Osteoblast (primary cell): ENCODE data around the gene HBP1. TPM values are rescaled to one million over a fixed set of nuclear protein-coding genes. Genes with fewer than 3 reads are reported as not detected.

Source experiments
- DNase-seq: peaks from one replicate; pipeline ENCODE4 v3.0.0; 2011; ENCODE audit warnings: low spot score, mixed read lengths; ENCODE audit not compliant: insufficient read length; ENCODE audit errors: missing footprints
- H2AFZ ChIP-seq: 2 replicates; pipeline ENCODE4 v1.6.0; 2011; ENCODE audit warnings: mild to moderate bottlenecking, low read length
- H3K27ac ChIP-seq: 2 replicates; pipeline ENCODE4 v1.5.1; 2011; ENCODE audit warnings: mild to moderate bottlenecking, low read depth, low read length, moderate library complexity
- H3K27me3 ChIP-seq: 2 replicates; pipeline ENCODE4 v1.6.0; 2012; ENCODE audit warnings: mild to moderate bottlenecking, control low read depth, inconsistent platforms, low read length, moderate library complexity; ENCODE audit not compliant: insufficient read depth
- H3K36me3 ChIP-seq: 2 replicates; pipeline ENCODE4 v1.5.1; 2011; ENCODE audit warnings: mild to moderate bottlenecking, low read length, control low read depth, moderate library complexity; ENCODE audit not compliant: insufficient read depth
- H3K4me1 ChIP-seq: 2 replicates; pipeline ENCODE4 v1.5.1; 2011; ENCODE audit warnings: mild to moderate bottlenecking, low read length, control low read depth, moderate library complexity; ENCODE audit not compliant: insufficient read depth
- H3K4me2 ChIP-seq: 2 replicates; pipeline ENCODE4 v1.6.0; 2011; ENCODE audit warnings: mild to moderate bottlenecking, low read length; ENCODE audit not compliant: insufficient read depth
- H3K4me3 ChIP-seq: fragments of 200-600 bp; sonication (generic); 3 replicates; pipeline ENCODE4 v1.5.1; 2012; ENCODE audit warnings: mild to moderate bottlenecking, low read length, inconsistent platforms; ENCODE audit not compliant: insufficient read depth
- H3K79me2 ChIP-seq: 2 replicates; pipeline ENCODE4 v1.6.0; 2012; ENCODE audit warnings: mild to moderate bottlenecking, low read length, control low read depth, inconsistent platforms; ENCODE audit not compliant: insufficient read depth
- H3K9me3 ChIP-seq: 2 replicates; pipeline ENCODE4 v1.5.1; 2011; ENCODE audit warnings: low read depth, low read length, control low read depth
- H4K20me1 ChIP-seq: 2 replicates; pipeline ENCODE4 v1.6.0; 2012; ENCODE audit warnings: mild to moderate bottlenecking, low read length, control low read depth; ENCODE audit not compliant: insufficient read depth
- total RNA-seq: library from RNA; depleted of rRNA; stranded (reverse); fragments of >200 nt; gene quantifications from 2 replicates; pipeline ENCODE4 v1.2.3, GENCODE V29; 2012
- TF ChIP-seq, protein P1 (sequence below): IDR thresholded peaks from 2 replicates; pipeline ENCODE4 v1.5.1; 2011; ENCODE audit warnings: mild to moderate bottlenecking, low read depth, low read length, moderate library complexity; ENCODE audit errors: extremely low read depth

The HBP1 gene
- total RNA-seq, 1 donor, result 175 TPM

- no peak overlapping the region for H3K4me2 ChIP-seq
- H3K4me1 ChIP-seq, result no peaks in the 10 kb centered on the region
- no peaks in the 10 kb centered on the region for H3K9me3 ChIP-seq
- H3K4me3 ChIP-seq, result no peak overlapping the region
- no peak for DNase-seq
- TF ChIP-seq, protein P1, sequence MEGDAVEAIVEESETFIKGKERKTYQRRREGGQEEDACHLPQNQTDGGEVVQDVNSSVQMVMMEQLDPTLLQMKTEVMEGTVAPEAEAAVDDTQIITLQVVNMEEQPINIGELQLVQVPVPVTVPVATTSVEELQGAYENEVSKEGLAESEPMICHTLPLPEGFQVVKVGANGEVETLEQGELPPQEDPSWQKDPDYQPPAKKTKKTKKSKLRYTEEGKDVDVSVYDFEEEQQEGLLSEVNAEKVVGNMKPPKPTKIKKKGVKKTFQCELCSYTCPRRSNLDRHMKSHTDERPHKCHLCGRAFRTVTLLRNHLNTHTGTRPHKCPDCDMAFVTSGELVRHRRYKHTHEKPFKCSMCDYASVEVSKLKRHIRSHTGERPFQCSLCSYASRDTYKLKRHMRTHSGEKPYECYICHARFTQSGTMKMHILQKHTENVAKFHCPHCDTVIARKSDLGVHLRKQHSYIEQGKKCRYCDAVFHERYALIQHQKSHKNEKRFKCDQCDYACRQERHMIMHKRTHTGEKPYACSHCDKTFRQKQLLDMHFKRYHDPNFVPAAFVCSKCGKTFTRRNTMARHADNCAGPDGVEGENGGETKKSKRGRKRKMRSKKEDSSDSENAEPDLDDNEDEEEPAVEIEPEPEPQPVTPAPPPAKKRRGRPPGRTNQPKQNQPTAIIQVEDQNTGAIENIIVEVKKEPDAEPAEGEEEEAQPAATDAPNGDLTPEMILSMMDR, result no peak
- H3K27me3 ChIP-seq, result no peaks in the 10 kb centered on the region
- H3K27ac ChIP-seq, result no peak overlapping the region
- H4K20me1 ChIP-seq, result no peaks in the 10 kb centered on the region
- H3K79me2 ChIP-seq, result no peaks in the 10 kb centered on the region
- peaks cover 52% of the 10 kb centered on the region for H3K36me3 ChIP-seq
- H2AFZ ChIP-seq, result no peak overlapping the region
These were observed 28.2 kb downstream of the HBP1 start for GRCh38 chr7:107196834-107197610.

DNA sequence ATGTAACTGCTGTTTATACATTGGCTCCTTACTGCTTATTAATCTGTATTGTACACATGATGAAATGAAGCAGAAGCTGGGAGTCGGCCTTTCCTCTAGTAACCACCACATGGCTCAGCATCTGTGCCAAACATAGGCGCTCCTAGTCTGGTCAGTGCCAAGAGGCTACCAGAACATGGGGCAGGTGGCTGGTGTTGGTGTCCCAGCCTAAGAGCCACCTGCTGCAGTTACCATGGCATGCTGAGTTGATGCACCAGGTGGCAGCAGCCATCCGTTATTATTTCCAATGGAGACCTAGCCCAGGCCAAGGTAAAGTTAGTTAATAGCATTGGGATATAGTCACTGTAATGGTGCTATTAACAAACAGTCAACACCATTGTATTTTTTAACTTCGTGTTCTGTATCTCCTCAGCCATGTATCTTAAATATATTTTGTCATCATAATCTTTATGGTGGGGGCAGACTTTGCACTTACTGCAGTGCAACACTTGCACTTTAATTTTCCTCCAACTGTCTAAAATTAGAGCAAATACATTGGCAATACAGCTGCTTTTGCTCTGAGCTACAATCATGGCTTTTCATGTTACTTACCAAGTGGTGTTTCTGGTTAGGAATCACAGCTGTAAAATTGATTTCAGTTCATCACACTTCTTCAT, 33.1 kb downstream of the HBP1 start:
- H3K4me3 ChIP-seq, result no peak overlapping the region
- H3K36me3 ChIP-seq, result peaks cover 41% of the 10 kb centered on the region
- H3K27ac ChIP-seq, result no peak overlapping the region
- H3K4me2 ChIP-seq, result no peak overlapping the region
- H2AFZ ChIP-seq, result no peak overlapping the region
- no peaks in the 10 kb centered on the region for H3K79me2 ChIP-seq
- TF ChIP-seq, protein P1, result peak; percentile 54
- DNase-seq, result peak; percentile 87
- H4K20me1 ChIP-seq, result no peaks in the 10 kb centered on the region
- no peaks in the 10 kb centered on the region for H3K27me3 ChIP-seq
- H3K4me1 ChIP-seq, result no peaks in the 10 kb centered on the region
- H3K9me3 ChIP-seq, result no peaks in the 10 kb centered on the region

- Histone ChIP-seq H3K4me3 (no peak overlapping the region), H3K27me3 (no peaks in the 10 kb centered on the region), H3K9me3 (no peaks in the 10 kb centered on the region), H3K27ac (no peak overlapping the region), H3K79me2 (no peaks in the 10 kb centered on the region), H2AFZ (no peak overlapping the region), H3K4me2 (no peak overlapping the region), H4K20me1 (no peaks in the 10 kb centered on the region), H3K36me3 (peaks cover 38% of the 10 kb centered on the region), H3K4me1 (peaks cover 11% of the 10 kb centered on the region)
- no peak for DNase-seq
- TF ChIP-seq, protein P1, result no peak
These were observed 34.8 kb downstream of the HBP1 start for GRCh38 chr7:107203607-107204006.

- H3K4me2 ChIP-seq, result no peak overlapping the region
- H3K36me3 ChIP-seq, result peaks cover 26% of the 10 kb centered on the region
- TF ChIP-seq, protein P1, result no peak
- H3K27ac ChIP-seq, result no peak overlapping the region
- H3K27me3 ChIP-seq, result no peaks in the 10 kb centered on the region
- no peaks in the 10 kb centered on the region for H3K79me2 ChIP-seq
- no peak overlapping the region for H3K4me3 ChIP-seq
- no peak for DNase-seq
- no peaks in the 10 kb centered on the region for H4K20me1 ChIP-seq
- no peaks in the 10 kb centered on the region for H3K9me3 ChIP-seq
- no peak overlapping the region for H2AFZ ChIP-seq
- H3K4me1 ChIP-seq, result peaks cover 11% of the 10 kb centered on the region
These were observed 37.3 kb downstream of the HBP1 start for GRCh38 chr7:107206136-107206535.
